Ishikawa (cell line): ENCODE data around the gene CROCC.

Experiments used
- CEBPB ChIP-seq: IDR thresholded peaks from 2 replicates; pipeline ENCODE4 v1.6.1; 2012
- EGR1 ChIP-seq: IDR thresholded peaks from 2 replicates; pipeline ENCODE4 v1.6.1; 2012
- FOXM1 ChIP-seq: IDR thresholded peaks from 2 replicates; pipeline ENCODE4 v1.6.1; 2012; ENCODE audit warnings: low read depth, borderline replicate concordance
- MAX ChIP-seq: IDR thresholded peaks from 2 replicates; pipeline ENCODE4 v1.6.1; 2012
- RAD21 ChIP-seq: IDR thresholded peaks from 2 replicates; pipeline ENCODE4 v1.6.1; 2012; ENCODE audit warnings: low read depth
- TAF1 ChIP-seq: IDR thresholded peaks from 2 replicates; pipeline ENCODE4 v1.6.1; 2012; ENCODE audit warnings: low read depth, mild to moderate bottlenecking
- TEAD4 ChIP-seq: IDR thresholded peaks from 2 replicates; pipeline ENCODE4 v1.6.1; 2012
- USF1 ChIP-seq: IDR thresholded peaks from 2 replicates; pipeline ENCODE4 v1.6.1; 2012
- YY1 ChIP-seq: IDR thresholded peaks from 2 replicates; pipeline ENCODE4 v1.6.1; 2012; ENCODE audit warnings: low read depth
- ZBTB7A ChIP-seq: IDR thresholded peaks from 2 replicates; pipeline ENCODE4 v1.6.1; 2012; ENCODE audit warnings: low read depth
- TF ChIP-seq, protein P1 (sequence below): IDR thresholded peaks from 2 replicates; pipeline ENCODE4 v1.6.1; 2012; ENCODE audit warnings: low read depth, mild to moderate bottlenecking

The CROCC gene

DNA sequence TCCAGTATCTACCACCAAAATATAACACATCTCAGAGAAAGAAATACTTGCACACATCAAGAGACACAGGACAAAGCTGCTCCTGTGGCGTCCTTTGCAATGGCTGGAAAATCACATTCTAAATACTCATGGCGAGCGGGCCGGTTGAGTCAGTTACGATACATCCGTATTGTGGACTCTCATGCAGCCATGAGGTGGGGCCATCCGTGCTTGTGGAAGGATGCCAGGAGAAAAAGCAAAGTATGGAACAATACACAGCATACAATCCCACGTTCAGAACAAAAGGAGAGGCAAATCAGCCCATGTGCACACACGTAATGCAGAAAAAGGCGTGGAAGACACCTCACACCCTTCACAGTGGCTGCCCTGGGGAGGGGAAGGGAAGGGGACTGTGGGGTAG, 76.9 kb downstream of the CROCC start:
- TF ChIP-seq TEAD4, result no peak
- TF ChIP-seq RAD21, result no peak
- TF ChIP-seq ZBTB7A, result no peak

DNA sequence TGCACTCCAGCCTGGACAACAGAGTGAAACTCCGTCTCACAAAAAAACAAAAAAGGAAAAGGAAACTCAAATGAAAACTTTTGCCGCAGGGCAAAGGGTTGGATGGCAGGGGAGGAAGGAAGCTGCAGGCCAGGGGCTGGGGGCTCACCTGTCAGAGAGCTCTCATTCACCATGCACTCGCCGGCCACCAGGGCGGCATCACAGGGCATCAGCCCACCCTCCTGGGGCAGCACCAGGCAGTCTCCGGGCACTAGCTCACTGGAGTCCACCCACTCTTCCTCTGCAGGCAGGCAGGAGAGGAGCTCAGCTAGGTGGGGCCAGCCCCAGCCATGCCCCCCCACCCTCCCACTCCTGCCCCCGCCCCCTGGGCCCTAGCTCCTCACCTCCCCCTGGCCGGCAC, 78.1 kb downstream of the CROCC start:
- TF ChIP-seq YY1 (no peak), TAF1 (no peak), CEBPB (no peak), USF1 (no peak)

DNA sequence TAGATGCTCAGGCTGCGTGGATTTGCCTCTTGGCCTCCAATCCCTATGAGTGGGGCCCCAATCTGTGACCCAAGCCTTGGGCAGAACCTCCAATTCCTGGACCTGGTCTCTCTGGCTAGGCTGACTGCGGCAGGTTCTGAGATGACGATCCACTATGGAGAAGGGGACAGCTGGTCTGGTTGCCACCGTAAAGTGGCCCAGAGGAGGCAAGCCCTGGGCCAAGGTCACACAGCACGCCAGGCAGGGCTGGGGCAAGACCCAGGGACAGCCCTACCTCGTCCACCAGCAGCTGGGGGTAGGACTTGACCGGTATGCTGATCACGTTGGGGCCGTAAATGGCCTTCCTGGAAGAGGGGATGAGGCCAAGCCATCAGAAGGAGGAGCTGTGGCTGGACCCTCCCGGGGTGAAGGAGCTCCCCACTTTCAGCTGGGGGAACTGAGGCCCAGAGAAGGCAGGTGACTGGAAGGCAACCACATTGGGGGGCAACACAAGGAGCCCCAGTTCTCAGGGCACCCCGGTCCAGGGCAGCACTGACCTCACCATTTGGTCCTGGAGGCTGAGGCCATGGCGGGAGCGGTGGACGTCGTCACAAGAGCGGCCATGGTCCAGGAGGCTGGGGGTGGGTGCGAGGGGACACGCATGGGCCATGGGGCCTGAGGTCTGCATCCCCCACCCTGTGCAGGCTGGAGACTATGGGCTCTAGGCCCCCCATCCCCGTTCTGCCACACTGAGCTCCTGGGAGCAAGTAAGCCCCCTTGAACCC, 80.2 kb downstream of the CROCC start:
- no peak for TF ChIP-seq MAX
- TF ChIP-seq TAF1, result no peak
- TF ChIP-seq, protein P1, sequence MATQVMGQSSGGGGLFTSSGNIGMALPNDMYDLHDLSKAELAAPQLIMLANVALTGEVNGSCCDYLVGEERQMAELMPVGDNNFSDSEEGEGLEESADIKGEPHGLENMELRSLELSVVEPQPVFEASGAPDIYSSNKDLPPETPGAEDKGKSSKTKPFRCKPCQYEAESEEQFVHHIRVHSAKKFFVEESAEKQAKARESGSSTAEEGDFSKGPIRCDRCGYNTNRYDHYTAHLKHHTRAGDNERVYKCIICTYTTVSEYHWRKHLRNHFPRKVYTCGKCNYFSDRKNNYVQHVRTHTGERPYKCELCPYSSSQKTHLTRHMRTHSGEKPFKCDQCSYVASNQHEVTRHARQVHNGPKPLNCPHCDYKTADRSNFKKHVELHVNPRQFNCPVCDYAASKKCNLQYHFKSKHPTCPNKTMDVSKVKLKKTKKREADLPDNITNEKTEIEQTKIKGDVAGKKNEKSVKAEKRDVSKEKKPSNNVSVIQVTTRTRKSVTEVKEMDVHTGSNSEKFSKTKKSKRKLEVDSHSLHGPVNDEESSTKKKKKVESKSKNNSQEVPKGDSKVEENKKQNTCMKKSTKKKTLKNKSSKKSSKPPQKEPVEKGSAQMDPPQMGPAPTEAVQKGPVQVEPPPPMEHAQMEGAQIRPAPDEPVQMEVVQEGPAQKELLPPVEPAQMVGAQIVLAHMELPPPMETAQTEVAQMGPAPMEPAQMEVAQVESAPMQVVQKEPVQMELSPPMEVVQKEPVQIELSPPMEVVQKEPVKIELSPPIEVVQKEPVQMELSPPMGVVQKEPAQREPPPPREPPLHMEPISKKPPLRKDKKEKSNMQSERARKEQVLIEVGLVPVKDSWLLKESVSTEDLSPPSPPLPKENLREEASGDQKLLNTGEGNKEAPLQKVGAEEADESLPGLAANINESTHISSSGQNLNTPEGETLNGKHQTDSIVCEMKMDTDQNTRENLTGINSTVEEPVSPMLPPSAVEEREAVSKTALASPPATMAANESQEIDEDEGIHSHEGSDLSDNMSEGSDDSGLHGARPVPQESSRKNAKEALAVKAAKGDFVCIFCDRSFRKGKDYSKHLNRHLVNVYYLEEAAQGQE, result no peak

GRCh38 chr1:17002524-17002902, 80.8 kb downstream of the CROCC start:
- TF ChIP-seq YY1, result no peak
- TF ChIP-seq, protein P1, result no peak
- no peak for TF ChIP-seq FOXM1
- no peak for TF ChIP-seq TEAD4
- no peak for TF ChIP-seq RAD21
- no peak for TF ChIP-seq USF1
- no peak for TF ChIP-seq ZBTB7A
- no peak for TF ChIP-seq CEBPB

- TF ChIP-seq TEAD4 (no peak), FOXM1 (no peak), YY1 (no peak), CEBPB (no peak), EGR1 (no peak), MAX (no peak)
- TF ChIP-seq, protein P1, result no peak
Observed at GRCh38 chr1:17004466-17005364, 83.0 kb downstream of the CROCC start.

- TF ChIP-seq USF1 (no peak), YY1 (no peak), TAF1 (no peak), FOXM1 (no peak)
- TF ChIP-seq, protein P1, result no peak
Observed at GRCh38 chr1:17005365-17005740, 83.6 kb downstream of the CROCC start.
